ENCODE data around the gene CEBPZ. TPM values are rescaled to one million over a fixed set of nuclear protein-coding genes. Genes with fewer than 3 reads are reported as not detected.
"Not testable (repeated sequence)": the region's sequence is repeated elsewhere in the genome, so short reads cannot be mapped to it uniquely, and the experiment has no call there.

The CEBPZ gene
- total RNA-seq, 1 experiment from 2014 or later, result 146 TPM

DNA sequence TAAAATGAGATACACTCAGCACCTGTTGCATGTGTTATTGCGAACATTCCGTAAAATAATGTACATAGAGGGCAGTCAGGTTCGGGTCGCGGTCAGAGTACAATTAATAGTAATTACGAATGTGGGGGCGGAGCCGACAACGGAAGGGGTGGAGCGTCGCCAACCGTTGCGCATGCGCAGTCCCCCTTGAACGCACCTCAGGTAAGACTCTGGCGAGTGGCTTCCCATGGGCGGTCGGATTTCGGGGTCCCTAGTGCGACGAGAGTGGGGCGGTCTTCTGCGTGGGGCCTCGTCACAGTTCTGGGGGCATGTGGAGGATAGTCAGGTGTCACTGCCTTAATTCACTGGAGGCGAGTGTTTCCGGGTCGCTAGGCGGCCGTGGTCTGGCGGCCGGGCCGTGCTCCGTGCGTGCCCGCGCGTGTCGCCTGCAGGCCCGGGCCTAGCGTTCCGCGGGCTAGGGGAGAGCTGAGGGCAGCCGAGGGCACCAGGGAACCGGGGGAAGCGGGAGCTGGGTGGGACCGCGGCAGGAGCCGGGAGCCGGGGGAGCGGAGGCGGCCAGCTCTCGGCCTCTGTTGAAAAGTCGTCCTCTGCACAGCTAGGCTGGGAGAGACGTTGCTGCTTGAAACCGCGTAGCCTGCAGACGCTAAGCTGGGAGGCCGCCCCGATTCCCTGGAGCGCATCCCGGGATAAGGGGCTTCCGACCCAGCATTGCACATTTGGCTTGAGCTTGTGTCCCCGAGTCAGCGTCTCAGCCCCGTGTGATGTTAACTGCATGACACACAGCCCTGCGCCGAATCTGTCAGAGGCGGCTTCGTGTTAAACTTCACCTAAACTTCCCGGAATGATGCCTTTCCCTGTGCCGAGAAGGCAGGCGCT, 34.8 kb downstream of the CEBPZ start, which contains the start of gene CEBPZOS (continued):
- TF ChIP-seq FOXK1 (CRISPR knock-in tag; IDR thresholded peaks at IDR 0.05) (peak; percentile 58; the same call in 1 of the 2 replicates), ETV6 (CRISPR knock-in tag; IDR thresholded peaks at IDR 0.05) (0 out of 2 replicates have a peak, but pooled peaks have one; percentile 19)

DNA sequence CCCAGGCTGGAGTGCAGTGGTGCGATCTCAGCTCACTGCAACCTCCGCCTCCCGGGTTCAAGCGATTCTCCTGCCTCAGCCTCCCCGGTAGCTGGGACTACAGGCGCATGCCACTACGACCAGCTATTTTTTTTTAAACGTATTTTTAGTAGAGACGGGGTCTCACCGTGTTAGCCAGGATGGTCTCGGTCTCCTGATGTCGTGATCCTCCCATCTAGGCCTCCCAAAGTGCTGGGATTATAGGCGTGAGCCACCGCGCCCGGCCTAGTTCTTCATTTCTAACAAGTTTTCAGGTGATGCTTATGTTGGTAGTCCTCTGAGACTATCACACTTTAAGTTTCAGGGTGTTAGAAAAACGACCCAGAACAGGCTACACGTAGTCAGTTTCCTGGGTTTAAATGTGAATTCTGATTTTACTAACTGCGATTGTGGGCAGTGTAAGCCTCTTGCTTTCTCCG, 35.5 kb downstream of the CEBPZ start:
- Mint-ChIP-seq H3K4me3 (peak overlapping the region; percentile 95), H3K36me3 (peaks cover 28% of the 10 kb centered on the region), H3K4me1 (peaks cover 60% of the 10 kb centered on the region), H3K27ac (peak overlapping the region; percentile 96)
- DNase-seq (ENCODE audit: low spot score); H3K27me3 Mint-ChIP-seq (ENCODE audit: low read depth); H3K9me3 Mint-ChIP-seq; CTCF ChIA-PET; ATAC-seq; POLR2A ChIA-PET: not testable (repeated sequence)

DNA sequence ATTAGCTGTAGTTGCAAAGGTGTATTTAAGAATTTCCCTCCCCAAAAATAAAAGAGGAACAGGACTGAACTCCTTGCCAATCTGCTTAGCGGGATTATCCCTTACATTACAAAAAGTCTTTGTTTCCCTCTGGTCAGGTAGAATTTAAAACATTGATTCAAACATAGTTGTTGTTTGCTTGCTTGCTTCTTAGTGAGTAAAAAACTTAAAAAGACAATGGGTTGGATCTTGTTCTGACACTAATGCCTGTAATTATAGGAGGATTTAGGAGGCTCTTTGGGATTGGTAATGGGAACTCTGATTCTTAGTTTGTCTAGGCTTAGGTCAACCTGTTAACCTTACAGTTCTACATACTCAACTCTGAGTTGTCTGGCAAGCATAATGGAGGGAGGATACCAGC, 38.8 kb downstream of the CEBPZ start:
- H3K36me3 Mint-ChIP-seq, result peaks cover 10% of the 10 kb centered on the region
- TF ChIP-seq CREB1 (CRISPR knock-in tag; IDR thresholded peaks at IDR 0.05) (no peak), NFATC4 (CRISPR knock-in tag; IDR thresholded peaks at IDR 0.05) (no peak), CBFB (CRISPR knock-in tag; IDR thresholded peaks at IDR 0.05; ENCODE audit: low read depth) (no peak), NFYB (CRISPR knock-in tag; conservative IDR thresholded peaks at IDR 0.05; ENCODE audit: low read depth) (no peak), ZNF423 (CRISPR knock-in tag; IDR thresholded peaks at IDR 0.05) (no peak), JAZF1 (CRISPR knock-in tag; IDR thresholded peaks at IDR 0.05) (no peak)
- ChIA-PET CTCF (interaction anchor here (1.0 kb wide), 1 partner anchor 1985 kb away, joined by 3 read pairs; no protein-coding TSS in a partner anchor), POLR2A (no interaction called here)
- peaks cover 59% of the 10 kb centered on the region for H3K4me1 Mint-ChIP-seq
- no peak for ATAC-seq
- no peak overlapping the region for H3K4me3 Mint-ChIP-seq
- H3K27ac Mint-ChIP-seq, result peak overlapping the region; percentile 95
- peaks cover 2% of the 10 kb centered on the region; the same call in 1 of the 2 replicates for H3K27me3 Mint-ChIP-seq (ENCODE audit: low read depth)
- no peaks in the 10 kb centered on the region for H3K9me3 Mint-ChIP-seq
- no peak for DNase-seq (ENCODE audit: low spot score)

DNA sequence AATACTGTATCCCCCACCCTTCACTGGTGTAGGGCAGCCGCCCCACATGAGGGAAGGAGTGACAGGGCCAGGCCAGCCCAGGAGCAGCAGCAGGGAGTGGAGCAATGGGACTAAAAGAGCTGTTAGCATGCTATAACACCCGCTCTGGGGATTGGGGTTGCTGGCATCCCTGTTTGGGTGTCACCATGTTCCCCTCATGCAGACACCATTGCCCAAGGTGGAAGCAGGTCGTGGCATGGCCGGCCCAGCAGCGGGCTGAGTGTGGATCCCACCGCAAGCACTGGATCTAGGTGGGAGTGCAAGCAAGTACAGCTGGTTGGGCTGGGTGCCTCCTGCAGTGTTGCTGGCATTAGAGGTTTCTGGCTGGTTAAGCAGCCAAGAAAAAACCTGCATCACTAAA, 39.6 kb downstream of the CEBPZ start:
- H3K27me3 Mint-ChIP-seq (ENCODE audit: low read depth), result peaks cover 2% of the 10 kb centered on the region; the same call in 1 of the 2 replicates
- ChIA-PET CTCF (interaction anchor here (0.7 to 1.2 kb wide), 7 partner anchors 10 to 1985 kb away, joined by 3 to 5 read pairs (median 3); partner anchors contain the start of gene EIF2AK2), POLR2A (no interaction called here)

DNA sequence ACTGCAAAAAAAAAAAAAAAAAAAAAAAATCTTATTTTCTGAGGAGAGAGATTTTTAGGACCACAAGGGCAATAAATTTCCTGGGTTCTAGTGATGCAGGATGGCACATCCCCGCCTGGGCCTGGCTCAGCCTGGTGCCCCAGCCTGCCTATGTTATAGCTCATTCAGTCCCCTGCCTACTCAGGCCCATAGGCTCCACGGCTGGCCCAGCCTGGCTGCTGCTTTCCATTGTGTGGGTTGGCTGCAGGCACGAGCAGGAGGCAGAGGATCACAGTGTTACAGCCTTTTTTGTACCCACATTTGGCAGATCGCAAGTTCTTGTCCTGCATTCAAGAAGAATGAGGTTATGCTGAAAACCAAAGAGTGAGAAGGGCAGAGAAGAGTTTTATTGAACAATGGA, 40.1 kb downstream of the CEBPZ start:
- peak; percentile 38 for ATAC-seq
- DNase-seq (ENCODE audit: low spot score), result no peak
- peaks cover 54% of the 10 kb centered on the region for H3K4me1 Mint-ChIP-seq
- TF ChIP-seq SMAD4 (CRISPR knock-in tag; IDR thresholded peaks at IDR 0.05), result no peak
- TF ChIP-seq, protein P1, sequence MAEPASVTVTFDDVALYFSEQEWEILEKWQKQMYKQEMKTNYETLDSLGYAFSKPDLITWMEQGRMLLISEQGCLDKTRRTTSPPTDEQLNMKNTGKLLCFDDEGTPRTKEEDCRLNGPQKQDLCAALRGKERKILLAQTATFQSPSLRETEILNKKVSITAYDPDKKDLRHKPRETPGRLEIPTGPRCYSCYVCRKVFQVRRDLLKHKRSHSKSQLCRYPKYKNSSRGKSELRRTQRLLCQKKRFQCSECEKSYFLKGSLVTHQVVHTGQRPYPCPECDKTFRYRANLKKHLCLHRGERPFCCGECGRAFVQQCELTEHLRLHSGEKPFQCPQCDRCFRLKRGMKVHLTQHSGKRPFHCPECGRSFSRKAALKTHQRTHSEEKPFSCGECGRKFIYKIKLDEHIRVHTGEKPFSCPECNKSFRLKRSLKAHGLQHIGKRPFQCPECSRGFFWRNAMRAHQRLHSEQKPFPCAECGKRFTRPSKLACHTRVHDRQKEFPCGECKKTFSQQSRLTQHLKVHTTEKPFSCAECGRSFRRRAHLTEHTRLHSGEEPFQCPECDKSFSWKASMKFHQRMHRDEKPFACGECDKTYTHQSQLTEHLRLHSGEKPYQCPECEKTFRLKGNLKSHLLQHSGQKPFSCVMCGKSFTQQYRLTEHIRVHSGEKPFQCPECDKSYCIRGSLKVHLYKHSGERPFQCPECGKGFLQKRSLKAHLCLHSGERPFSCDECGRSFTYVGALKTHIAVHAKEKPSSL (CRISPR knock-in tag; conservative IDR thresholded peaks at IDR 0.05), result no peak
- no peak for TF ChIP-seq SOX15 (CRISPR knock-in tag; IDR thresholded peaks at IDR 0.05)
- TF ChIP-seq NFATC4 (CRISPR knock-in tag; IDR thresholded peaks at IDR 0.05), result no peak
- TF ChIP-seq ZNF263 (CRISPR knock-in tag; IDR thresholded peaks at IDR 0.05; ENCODE audit: low read depth), result no peak
- TF ChIP-seq, protein P2, sequence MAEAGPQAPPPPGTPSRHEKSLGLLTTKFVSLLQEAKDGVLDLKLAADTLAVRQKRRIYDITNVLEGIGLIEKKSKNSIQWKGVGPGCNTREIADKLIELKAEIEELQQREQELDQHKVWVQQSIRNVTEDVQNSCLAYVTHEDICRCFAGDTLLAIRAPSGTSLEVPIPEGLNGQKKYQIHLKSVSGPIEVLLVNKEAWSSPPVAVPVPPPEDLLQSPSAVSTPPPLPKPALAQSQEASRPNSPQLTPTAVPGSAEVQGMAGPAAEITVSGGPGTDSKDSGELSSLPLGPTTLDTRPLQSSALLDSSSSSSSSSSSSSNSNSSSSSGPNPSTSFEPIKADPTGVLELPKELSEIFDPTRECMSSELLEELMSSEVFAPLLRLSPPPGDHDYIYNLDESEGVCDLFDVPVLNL (CRISPR knock-in tag; IDR thresholded peaks at IDR 0.05; ENCODE audit: borderline replicate concordance, low read depth), result no peak
- no peak for TF ChIP-seq ZNF423 (CRISPR knock-in tag; IDR thresholded peaks at IDR 0.05)
- no peak for TF ChIP-seq ZBTB21 (CRISPR knock-in tag; IDR thresholded peaks at IDR 0.05; ENCODE audit: borderline replicate concordance)
- TF ChIP-seq, protein P3, sequence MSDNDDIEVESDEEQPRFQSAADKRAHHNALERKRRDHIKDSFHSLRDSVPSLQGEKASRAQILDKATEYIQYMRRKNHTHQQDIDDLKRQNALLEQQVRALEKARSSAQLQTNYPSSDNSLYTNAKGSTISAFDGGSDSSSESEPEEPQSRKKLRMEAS (CRISPR knock-in tag; IDR thresholded peaks at IDR 0.05), result no peak
- TF ChIP-seq ELF4 (CRISPR knock-in tag; IDR thresholded peaks at IDR 0.05; ENCODE audit: low read depth), result no peak
- no peak for TF ChIP-seq SMAD3 (CRISPR knock-in tag; IDR thresholded peaks at IDR 0.05; ENCODE audit: borderline replicate concordance)
- TF ChIP-seq, protein P4, sequence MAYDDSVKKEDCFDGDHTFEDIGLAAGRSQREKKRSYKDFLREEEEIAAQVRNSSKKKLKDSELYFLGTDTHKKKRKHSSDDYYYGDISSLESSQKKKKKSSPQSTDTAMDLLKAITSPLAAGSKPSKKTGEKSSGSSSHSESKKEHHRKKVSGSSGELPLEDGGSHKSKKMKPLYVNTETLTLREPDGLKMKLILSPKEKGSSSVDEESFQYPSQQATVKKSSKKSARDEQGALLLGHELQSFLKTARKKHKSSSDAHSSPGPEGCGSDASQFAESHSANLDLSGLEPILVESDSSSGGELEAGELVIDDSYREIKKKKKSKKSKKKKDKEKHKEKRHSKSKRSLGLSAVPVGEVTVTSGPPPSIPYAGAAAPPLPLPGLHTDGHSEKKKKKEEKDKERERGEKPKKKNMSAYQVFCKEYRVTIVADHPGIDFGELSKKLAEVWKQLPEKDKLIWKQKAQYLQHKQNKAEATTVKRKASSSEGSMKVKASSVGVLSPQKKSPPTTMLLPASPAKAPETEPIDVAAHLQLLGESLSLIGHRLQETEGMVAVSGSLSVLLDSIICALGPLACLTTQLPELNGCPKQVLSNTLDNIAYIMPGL (CRISPR knock-in tag; IDR thresholded peaks at IDR 0.05), result no peak

More for the DNA sequence above, 39.6 kb downstream of the CEBPZ start:
- Mint-ChIP-seq H3K27ac (peak overlapping the region; percentile 90; the same call in 1 of the 2 replicates), H3K4me3 (no peak overlapping the region), H3K9me3 (no peaks in the 10 kb centered on the region), H3K4me1 (peaks cover 54% of the 10 kb centered on the region), H3K36me3 (peaks cover 4% of the 10 kb centered on the region)
- ATAC-seq, result peak; percentile 8; the same call in 1 of the 2 replicates
- DNase-seq (ENCODE audit: low spot score), result no peak
- TF ChIP-seq FOXP1 (CRISPR knock-in tag; IDR thresholded peaks at IDR 0.05; ENCODE audit: borderline replicate concordance) (no peak), ZNF232 (CRISPR knock-in tag; IDR thresholded peaks at IDR 0.05) (0 out of 2 replicates have a peak, but pooled peaks have one; percentile 37)

More for the DNA sequence above, 40.1 kb downstream of the CEBPZ start:
- ChIA-PET POLR2A (no interaction called here), CTCF (interaction anchor here (0.7 to 1.2 kb wide), 7 partner anchors 10 to 795 kb away, joined by 3 to 5 read pairs (median 3); partner anchors contain the start of gene EIF2AK2)
- no peaks in the 10 kb centered on the region for H3K9me3 Mint-ChIP-seq
- H3K4me3 Mint-ChIP-seq, result no peak overlapping the region
- peaks cover under 1% of the 10 kb centered on the region; the same call in 1 of the 2 replicates for H3K27me3 Mint-ChIP-seq (ENCODE audit: low read depth)
- H3K27ac Mint-ChIP-seq, result peak overlapping the region; percentile 90
- H3K36me3 Mint-ChIP-seq, result peaks cover 2% of the 10 kb centered on the region
